T-helper 2 cell (primary cell): ENCODE data around the gene ZBTB17.

Experiments
- DNase-seq, 5 experiments: peaks; one replicate each; pipeline versions ENCODE4 v3.0.0 to v3.0.0-alpha.2; 2012 to 2022

The ZBTB17 gene

DNA sequence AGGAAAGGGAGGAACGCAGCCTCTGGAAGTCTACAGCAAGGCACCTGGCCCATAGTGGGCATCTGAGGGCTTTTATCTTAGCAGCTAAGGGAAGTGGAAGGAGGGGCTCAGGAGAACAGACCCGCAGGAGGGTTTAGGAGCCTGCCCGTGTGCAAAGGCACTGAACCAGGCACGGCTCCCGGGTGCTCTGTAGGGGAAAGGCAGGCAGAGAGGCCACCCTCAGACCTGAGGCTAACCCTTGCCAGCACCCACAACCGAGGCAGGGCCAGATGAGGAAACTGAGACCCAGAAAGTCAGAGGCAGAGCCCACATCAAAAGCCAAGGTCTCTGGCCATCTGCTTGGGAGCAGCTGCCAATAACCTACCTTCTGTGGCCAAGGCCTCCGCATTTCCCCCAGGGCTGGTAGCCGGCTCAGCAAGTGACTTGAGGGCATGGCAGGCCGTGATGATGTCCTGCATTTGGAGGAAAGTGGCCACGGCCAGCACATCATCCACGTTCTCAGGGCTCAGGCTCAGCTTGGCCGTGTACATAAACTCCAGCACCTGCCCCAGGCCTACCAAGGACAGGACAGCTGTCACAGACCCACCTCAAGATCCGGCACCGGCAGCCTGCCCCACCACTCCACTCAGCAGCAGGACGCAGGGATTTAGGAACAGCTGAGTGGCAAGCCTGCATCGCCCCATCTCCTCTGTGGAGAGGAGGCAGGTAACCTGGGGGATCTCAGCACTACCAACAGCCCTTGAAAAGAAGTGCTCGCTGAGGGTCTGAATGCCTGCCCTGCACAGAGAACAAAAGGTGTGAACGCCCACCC lies 29.1 kb downstream of the ZBTB17 start:
- no peak for DNase-seq

DNA sequence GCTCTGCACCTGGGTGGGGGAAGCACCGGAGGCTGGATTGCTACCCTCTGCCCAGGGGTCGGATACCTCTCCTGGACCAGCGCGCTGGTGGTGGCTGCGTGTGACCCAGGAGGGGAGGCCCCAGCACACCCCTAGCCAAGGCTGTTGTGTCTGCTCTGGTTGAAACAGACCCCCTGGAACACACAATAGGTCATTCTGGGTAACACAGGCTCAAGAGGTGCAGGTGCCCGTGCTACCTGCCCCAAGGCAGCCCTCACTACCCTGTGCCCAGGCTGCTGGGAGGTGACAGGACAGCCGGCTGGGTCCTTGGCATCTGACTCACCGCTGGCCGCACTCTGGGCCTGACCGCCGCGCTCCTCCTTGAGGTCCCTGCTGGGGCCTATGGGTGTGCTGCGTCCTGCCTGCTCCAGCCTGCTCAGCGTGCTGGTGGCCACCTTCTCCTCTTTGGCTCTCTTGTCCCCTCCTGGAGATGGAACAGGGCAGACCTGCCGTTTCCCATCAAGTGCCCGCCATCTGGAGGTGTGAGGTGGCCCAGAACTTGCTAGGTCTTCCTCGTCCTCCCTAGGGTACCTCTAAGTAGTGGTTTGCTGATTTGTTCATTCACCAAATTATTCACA lies 30.0 kb downstream of the ZBTB17 start:
- no peak for DNase-seq

DNA sequence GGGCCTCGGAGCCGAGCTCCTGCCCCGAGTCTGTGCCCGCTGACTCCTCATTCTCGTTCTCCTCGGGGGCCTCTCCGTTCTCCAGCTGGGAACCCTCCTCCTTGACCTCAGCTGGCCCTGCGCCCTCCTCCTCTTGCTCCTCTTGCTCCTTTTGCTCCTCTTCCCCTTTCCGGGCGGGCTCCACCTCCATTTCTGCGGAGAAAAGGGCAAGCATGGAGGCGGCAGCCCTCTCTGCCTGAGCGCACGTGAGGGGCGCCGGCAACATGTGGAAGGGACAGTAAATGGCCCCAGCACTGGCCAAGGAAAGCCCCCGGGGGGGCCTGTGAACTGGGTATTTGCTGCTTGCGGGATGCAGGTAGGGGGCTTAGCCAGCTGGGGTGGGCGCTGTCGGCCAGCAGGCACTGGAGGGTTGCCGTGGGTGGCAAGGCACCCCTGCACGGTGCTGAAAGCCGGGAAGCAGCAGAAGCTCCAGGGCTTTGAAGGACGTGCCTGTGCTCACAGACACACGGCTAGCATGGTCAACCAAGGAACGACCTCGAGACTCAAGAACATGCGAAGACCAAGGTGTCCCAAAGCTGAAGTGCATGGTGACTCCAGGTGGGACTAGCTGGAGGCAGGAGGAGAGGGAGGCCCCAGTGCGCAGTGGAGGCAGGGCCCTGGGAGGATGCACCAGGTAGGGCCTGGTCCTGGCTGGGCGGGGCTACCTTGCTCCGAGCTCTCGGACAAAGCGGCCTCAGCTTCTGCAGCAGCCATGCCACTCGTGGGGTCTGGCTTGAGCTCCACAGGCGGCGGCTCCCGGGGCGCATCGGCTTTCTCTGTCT lies 30.7 kb downstream of the ZBTB17 start:
- DNase-seq = no peak

DNA sequence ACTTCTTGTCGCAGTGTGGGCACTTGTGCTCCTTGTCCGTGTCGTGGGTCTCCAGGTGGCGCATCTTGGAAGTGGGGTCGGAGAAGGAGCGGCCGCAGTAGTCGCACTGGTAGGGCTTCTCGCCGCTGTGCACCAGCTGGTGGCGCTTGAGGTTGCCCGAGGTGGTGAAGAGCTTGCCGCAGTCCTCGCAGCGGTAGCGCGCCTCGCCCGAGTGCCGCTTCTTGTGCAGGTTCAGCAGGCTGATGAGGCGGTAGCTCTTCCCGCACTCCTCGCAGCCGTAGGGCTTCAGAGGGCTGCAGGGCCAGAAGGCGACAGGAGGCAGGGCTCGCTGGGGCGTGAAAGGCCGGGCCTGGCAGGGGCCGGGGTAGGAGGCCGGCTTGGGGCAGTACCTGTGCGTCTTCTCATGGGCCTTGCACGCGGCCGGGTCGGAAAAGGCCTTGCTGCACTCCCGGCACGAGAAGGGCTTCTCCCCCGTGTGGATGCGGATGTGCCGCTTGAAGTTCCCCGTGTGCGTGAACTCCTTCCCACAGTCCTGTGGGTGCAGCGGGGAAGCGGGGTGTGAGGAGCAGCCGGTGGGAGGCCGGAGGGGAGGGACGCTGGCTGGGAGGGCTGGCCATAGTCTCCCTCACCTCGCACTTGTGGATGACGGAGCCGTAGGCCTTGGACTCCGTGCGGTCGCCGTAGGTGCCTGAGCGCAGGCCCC lies 31.4 kb downstream of the ZBTB17 start:
- DNase-seq = no peak

DNA sequence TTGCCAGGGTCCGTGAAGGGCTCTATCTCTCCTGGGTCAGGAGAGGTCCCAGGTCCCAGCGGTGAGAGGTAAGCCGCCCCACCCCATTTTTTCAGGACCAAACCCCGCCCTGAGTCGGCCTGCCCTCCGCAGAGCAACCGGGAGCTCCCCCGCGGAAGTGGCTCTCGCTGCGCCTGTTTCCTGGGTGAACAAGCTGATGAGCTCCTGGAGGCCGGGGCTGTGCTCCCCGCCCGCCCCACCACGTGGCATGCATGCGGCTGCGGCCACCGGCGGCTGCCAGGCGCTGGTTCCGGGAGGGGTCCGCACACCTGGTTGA lies 32.0 kb downstream of the ZBTB17 start:
- no peak for DNase-seq

DNA sequence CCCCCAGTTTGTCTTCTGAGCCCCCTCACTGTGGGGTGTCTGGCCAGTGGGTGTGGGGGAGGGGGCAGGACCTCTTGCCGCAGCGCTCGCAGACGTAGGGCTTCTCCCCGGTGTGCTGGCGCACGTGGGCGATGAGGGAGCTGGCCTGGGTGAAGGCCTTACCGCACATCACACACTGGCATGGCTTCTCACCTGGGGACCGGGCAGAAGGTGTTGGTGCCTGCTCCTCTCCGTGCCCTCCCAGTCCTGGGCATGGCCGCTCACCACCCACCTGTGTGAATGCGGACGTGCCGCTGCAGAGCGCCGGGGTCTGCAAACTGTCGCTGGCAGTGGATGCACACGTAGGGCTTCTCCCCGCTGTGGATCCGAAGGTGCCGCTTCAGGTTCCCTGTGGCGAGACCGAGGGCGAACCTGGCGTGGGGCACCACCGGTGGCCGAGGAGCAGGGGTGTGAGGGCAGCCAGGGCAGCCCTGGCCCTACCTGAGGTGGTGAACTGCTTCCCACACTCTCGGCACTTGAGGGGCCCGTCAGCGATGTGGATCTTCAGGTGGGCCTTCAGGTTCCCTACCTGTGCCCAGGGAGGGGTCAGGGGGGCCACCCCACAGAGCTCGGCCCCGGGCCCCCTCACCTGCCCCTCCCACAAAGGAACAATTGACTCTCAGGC lies 32.4 kb downstream of the ZBTB17 start:
- DNase-seq = no peak

DNA sequence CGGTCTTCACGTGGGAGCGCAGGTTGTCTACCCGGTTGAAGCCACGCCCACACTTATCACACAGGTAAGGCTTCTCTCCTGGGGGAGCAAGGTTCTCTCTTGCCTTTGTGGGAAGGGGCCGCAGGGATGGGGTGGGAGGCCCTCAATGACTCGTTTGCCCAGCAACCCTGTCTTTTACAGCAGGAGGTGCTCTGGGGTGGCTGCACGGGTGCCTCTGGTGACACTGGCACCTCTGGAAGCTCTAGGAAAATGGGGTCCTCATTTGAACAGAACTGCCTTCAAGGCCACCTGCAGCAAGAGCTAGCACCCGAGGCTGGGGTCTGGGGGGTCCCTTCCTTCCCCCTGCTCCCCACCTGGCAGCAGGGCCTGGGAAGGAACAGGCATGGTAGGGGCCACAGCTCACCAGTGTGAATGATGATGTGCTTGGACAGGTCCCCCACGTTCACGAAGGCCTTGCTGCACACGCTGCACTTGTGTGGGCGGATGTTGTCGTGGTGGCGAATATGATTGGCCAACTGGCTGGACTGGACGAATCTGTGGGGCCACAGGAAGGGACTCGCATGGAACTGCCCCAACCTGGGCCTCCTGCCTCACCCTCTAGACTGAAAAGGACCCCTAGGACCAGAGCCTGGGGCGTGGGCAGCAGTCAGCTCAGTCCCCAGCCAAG lies 33.1 kb downstream of the ZBTB17 start:
- no peak for DNase-seq

DNA sequence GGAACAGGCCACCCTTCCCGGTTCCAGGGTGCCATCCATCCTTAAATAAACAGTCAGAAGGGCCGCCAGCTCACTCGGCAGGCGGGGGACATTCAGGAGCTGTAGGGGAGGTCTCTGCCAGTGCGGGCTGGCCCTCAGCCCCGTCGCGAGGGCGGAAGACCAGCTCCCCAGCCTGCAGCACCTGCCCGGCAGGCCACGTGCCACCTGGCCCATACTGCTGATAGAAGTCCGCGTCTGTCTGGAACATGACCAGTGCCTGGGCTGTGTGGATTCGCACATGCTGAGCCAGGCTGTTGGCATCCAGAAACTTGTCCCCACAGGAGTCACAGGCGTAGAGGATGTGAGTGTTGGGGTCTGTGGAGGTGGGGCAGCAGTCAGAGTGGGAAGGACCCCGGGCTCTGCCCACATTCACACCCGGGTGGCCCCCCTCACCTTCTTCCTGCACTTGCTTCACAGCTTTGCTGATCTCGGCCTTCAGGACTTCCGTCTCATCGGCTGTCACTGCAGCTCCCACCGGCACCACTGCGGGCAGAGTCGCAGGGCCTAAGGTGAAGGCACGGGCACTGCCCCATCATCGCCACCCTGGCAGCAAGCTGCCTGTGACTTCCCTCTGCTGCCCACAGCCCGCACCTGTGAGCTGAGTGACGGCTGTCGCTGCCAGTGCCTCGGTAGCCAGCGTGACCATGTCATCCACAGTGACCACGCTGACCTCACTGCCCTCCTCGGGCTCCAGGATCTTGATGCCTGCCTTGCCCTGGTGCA lies 33.8 kb downstream of the ZBTB17 start:
- no peak for DNase-seq

DNA sequence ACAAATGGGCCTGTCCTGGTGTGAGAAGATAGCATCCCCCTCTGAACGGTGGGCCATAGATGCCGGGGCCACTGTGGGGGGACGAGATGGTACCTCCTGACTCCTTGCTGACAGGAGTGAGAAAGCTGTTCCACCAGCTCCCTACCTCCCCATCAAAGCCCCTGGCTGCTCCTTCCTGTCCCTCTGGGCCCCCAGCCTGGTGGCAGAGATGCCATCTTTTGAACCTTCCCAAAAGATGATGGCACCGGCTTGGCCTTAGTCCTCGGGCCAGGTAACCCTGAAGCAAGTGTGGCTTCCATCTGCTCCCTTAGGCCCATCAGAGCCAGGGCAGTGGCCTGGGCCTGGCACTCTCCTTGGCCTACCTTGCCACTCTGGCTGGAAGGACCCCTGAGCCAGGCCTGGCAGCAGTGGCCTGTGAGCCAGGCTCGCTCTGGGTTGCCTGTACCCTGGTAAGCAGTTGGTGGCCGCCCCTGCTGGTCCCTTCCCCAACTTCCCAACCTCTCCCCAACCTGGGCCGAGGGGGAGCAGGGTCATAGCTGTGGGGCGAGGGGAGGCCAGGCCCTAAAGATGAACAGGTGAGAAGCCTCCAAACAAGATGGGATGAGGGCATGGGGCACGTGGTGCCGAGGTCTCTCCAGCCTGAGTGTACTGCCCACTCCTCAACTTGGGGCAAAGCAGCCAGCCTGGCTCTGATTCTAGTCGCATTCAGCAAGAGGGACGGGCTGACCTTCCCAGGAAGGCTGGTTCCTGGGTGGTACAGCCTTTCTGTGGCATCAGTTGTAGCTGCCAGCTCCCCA lies 34.7 kb downstream of the ZBTB17 start:
- no peak for DNase-seq

DNA sequence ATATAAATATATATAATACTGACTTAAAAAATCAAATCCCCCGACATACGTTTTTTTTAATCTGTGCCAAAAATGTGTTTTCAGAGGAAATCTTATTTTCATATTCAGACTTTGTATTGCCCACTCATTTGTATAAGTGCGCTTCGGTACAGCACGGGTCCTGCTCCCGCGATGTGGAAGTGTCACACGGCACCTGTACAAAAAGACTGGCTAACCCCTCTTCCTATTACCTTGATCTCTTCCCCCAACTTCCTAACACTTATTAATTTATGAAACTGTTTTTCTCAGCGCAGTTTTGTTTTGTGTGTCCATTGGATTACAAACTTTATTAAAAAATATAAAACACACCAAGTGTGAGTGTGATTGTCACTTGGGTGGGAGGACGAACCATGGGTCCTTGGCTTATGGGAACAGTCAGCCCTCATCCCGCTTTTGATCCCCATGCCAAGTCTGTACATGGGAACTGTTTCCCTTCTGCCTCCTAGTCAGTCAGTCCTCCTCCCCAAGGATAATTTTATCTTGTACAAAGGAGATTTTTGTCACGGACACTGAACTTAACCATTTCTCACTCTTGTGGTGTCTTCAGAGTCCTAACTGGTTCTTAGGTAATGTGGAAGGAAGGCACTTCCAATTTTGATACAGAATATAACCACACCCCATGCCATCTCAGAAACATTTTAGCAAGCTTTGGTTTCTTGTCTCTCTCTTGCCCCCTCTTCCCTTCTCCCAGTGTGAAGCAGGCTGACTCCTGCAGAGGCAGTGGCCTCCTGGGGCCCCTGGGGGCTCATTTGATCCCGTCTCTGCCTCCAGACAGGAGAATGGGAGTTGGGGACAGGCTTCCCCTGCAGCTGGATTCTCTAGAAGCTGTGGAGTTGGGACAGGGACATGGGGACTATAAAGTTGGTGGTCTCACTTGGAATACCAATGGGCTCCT lies 35.5 kb downstream of the ZBTB17 start:
- DNase-seq = no peak

DNA sequence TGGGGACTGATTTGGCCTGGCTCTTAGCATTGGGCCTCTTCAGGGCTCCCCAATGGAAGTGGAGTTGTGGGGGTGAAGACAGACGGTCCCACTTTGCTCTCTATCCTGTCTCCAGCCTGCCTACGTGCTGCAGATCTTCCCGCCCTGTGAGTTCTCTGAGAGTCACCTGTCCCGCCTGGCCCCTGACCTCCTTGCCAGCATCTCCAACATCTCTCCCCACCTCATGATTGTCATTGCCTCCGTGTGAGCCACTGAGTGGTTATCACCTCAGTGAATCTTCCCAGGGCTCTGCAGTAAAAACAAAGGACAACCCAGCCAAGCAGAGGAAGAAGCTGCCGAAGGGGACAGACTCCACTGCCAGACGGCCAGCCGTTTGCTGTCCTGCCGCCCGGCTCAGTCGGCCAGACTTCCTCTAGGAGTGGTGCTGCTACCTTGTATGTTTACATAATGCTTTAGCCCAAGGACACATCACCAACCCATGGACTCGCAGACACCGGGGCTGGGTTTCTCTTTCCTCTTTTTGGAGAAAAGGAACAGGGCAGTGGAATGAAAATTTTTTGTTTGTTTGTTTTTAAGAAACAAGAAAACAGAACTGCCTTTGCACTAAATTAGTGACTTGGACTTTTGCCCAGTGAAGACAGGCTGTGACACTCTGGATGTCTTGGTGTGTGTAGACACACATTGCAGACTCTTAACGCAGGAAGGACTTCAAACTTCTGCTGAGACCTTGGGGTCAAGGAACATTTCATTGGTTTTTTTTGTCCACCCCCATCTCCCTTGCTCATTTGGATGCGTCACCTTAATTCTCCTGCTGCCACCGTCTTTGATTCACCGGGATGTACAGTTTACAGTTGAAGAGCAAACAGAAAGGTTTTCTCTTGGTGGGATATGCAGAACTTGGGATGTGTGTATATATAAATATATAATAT lies 36.5 kb downstream of the ZBTB17 start:
- no peak for DNase-seq

DNA sequence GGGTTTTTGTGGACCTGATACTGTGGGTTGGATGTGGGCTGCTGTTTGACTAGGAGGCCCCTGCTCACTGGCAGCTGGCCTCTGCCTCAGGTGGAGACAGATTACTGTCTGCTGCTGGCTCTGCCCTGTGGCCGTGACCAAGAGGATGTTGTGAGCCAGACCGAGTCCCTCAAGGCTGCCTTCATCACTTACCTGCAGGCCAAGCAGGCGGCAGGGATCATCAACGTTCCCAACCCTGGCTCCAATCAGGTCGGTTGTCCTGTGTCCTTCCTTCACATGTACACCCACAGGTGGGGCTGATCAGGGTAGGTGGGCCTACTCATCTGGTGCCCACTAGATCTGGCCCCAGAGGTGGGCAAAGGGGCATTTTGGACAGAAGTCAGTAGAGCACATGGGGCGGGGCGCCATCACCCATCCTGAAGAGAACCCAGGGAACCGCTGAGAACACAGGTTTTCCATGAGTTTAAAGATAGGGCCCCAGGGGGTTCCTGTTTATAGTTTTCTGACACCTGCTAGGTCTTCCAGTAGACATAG lies 37.2 kb downstream of the ZBTB17 start:
- no peak for DNase-seq

DNA sequence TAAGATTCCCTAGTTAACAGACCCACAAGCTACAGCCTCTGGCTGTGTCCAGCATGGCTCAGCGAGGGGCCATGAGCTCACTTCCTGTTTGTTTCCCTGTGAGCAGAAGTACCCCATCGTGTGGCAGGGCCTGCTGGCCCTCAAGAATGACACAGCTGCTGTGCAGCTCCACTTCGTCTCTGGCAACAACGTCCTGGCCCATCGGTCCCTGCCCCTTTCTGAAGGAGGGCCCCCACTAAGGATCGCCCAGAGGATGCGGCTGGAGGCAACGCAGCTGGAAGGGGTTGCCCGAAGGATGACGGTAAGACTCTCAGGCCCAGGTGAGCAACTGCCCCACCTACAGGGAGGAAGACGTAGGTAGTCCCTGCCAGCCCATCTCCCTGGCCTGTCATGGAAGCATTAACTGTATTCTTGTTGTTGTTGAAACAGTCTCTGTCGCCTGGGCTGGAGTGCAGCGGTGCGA lies 38.2 kb downstream of the ZBTB17 start:
- DNase-seq = no peak

DNA sequence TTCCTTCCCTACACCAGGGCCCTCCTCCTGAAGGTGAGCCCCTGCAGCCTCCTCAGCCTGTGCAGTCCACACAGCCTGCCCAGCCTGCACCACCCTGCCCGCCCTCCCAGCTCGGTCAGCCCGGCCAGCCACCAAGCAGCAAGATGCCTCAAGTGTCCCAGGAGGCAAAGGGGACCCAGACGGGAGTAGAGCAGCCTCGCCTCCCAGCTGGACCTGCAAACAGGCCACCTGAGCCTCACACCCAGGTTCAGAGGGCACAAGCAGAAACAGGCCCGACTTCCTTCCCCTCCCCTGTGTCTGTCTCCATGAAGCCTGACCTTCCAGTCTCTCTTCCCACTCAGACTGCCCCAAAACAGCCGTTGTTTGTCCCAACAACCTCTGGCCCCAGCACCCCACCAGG lies 38.8 kb downstream of the ZBTB17 start:
- no peak for DNase-seq

DNA sequence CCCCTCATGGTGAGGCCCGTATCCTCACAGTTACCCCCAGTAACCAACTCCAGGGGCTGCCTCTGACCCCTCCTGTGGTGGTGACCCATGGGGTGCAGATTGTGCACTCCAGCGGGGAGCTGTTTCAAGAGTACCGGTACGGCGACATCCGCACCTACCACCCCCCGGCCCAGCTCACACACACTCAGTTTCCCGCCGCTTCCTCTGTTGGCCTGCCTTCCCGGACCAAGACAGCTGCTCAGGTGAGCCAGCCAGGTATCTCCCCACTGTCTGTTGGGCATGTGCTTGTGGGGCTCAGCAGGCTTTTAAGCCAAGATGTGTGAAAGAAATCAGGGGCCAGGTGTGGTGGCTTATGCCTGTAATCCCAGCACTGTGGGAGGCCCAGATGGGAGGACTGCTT lies 39.9 kb downstream of the ZBTB17 start:
- no peak for DNase-seq

DNA sequence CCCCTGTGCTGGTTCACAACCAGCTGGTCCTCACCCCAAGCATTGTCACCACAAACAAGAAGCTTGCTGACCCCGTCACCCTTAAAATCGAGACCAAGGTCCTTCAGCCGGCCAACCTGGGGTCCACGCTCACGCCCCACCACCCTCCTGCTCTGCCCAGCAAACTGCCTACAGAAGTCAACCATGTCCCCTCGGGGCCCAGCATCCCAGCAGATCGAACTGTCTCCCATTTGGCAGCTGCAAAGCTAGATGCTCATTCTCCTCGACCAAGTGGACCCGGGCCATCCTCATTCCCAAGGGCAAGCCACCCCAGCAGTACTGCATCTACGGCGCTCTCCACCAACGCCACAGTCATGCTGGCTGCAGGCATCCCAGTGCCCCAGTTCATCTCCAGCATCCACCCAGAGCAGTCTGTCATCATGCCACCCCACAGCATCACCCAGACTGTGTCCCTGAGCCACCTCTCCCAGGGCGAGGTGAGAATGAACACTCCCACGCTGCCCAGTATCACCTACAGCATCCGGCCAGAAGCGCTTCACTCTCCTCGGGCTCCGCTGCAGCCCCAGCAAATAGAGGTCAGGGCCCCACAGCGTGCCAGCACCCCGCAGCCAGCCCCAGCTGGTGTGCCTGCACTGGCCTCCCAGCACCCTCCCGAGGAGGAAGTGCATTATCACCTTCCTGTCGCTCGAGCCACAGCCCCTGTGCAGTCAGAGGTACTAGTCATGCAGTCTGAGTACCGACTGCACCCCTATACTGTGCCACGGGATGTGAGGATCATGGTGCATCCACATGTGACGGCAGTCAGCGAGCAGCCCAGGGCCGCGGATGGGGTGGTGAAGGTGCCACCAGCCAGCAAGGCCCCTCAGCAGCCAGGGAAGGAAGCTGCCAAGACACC lies 40.6 kb downstream of the ZBTB17 start:
- DNase-seq = no peak
